GM12864 (cell line): Measurements from ENCODE around the gene SH3TC2.

Experiments
- DNase-seq: peaks from one replicate; pipeline ENCODE4 v3.0.0-alpha.2; 2011; ENCODE audit warnings: low read depth
- H3K4me3 ChIP-seq: 2 replicates; pipeline ENCODE4 v1.5.1; 2011; ENCODE audit warnings: mild to moderate bottlenecking, low read depth, low read length, control low read depth
- CTCF ChIP-seq: IDR thresholded peaks from 2 replicates; pipeline ENCODE4 v1.5.1; 2011; ENCODE audit warnings: low read depth, mild to moderate bottlenecking, moderate library complexity, low read length, control low read depth, inconsistent platforms; ENCODE audit errors: missing control alignments

Gene SH3TC2

GRCh38 chr5:149004559-149004958, 58.3 kb downstream of the SH3TC2 start:
- no peak for TF ChIP-seq CTCF
- no peak overlapping the region for H3K4me3 ChIP-seq
- DNase-seq, result no peak

GRCh38 chr5:149002761-149003689, 59.8 kb downstream of the SH3TC2 start:
- no peak overlapping the region for H3K4me3 ChIP-seq
- DNase-seq, result no peak
- TF ChIP-seq CTCF, result no peak

GRCh38 chr5:149002053-149002452, 60.8 kb downstream of the SH3TC2 start:
- H3K4me3 ChIP-seq, result no peak overlapping the region
- DNase-seq, result no peak
- no peak for TF ChIP-seq CTCF

GRCh38 chr5:149001162-149001561, 61.7 kb downstream of the SH3TC2 start:
- DNase-seq, result no peak
- TF ChIP-seq CTCF, result no peak
- H3K4me3 ChIP-seq, result no peak overlapping the region

- H3K4me3 ChIP-seq, result no peak overlapping the region
- TF ChIP-seq CTCF, result no peak
- DNase-seq, result no peak
Observed at GRCh38 chr5:148999741-149000140, 63.1 kb downstream of the SH3TC2 start.

GRCh38 chr5:148998174-148998797, 64.6 kb downstream of the SH3TC2 start:
- TF ChIP-seq CTCF, result peak; percentile 58
- no peak overlapping the region for H3K4me3 ChIP-seq
- DNase-seq, result peak; percentile 12
